ENCODE data around the gene CHRNE.

CHRNE gene

GRCh38 chr17:4939546-4939795 is 36.6 kb upstream of the CHRNE start:
- TF ChIP-seq TAF1 (IDR thresholded peaks at IDR 0.05; ENCODE audit: low read depth) = no peak
- no peak for TF ChIP-seq NFIC (IDR thresholded peaks at IDR 0.05)
- no peak for TF ChIP-seq FOXM1 (IDR thresholded peaks at IDR 0.05; ENCODE audit: borderline replicate concordance, low read depth)
- TF ChIP-seq TEAD4 (IDR thresholded peaks at IDR 0.05) = no peak
- no peak for TF ChIP-seq REST (IDR thresholded peaks at IDR 0.05; ENCODE audit: low read depth)
- no peak for TF ChIP-seq EP300 (IDR thresholded peaks at IDR 0.05; ENCODE audit: borderline replicate concordance)
- TF ChIP-seq TCF12 (IDR thresholded peaks at IDR 0.05; ENCODE audit: low read depth) = no peak
- no peak for TF ChIP-seq RAD21 (IDR thresholded peaks at IDR 0.05; ENCODE audit: low read depth)
- no peak for TF ChIP-seq CREB1 (IDR thresholded peaks at IDR 0.05; ENCODE audit: low read depth)
- no peak for TF ChIP-seq CEBPB (IDR thresholded peaks at IDR 0.05)

GRCh38 chr17:4938688-4939545 is 36.0 kb upstream of the CHRNE start:
- no peak for TF ChIP-seq USF1 (IDR thresholded peaks at IDR 0.05)

- TF ChIP-seq CEBPB (IDR thresholded peaks at IDR 0.05) (no peak), EP300 (IDR thresholded peaks at IDR 0.05; ENCODE audit: borderline replicate concordance) (no peak), MAX (IDR thresholded peaks at IDR 0.05) (no peak)
Observed at GRCh38 chr17:4938069-4938491, 35.2 kb upstream of the CHRNE start.

GRCh38 chr17:4937553-4937952 is 34.7 kb upstream of the CHRNE start:
- TF ChIP-seq EP300 (IDR thresholded peaks at IDR 0.05; ENCODE audit: borderline replicate concordance) (no peak), REST (IDR thresholded peaks at IDR 0.05; ENCODE audit: low read depth) (no peak), EGR1 (IDR thresholded peaks at IDR 0.05) (no peak)

- TF ChIP-seq FOXM1 (IDR thresholded peaks at IDR 0.05; ENCODE audit: borderline replicate concordance, low read depth) (no peak), TCF12 (IDR thresholded peaks at IDR 0.05; ENCODE audit: low read depth) (no peak), EP300 (IDR thresholded peaks at IDR 0.05; ENCODE audit: borderline replicate concordance) (no peak), MAX (IDR thresholded peaks at IDR 0.05) (no peak), USF1 (IDR thresholded peaks at IDR 0.05) (no peak), CEBPB (IDR thresholded peaks at IDR 0.05) (no peak), EGR1 (IDR thresholded peaks at IDR 0.05) (no peak), CREB1 (IDR thresholded peaks at IDR 0.05; ENCODE audit: low read depth) (no peak), ZBTB7A (IDR thresholded peaks at IDR 0.05; ENCODE audit: low read depth) (no peak), TEAD4 (IDR thresholded peaks at IDR 0.05) (no peak), RAD21 (IDR thresholded peaks at IDR 0.05; ENCODE audit: low read depth) (no peak), TAF1 (IDR thresholded peaks at IDR 0.05; ENCODE audit: low read depth) (no peak), REST (IDR thresholded peaks at IDR 0.05; ENCODE audit: low read depth) (no peak), NFIC (IDR thresholded peaks at IDR 0.05) (no peak), YY1 (IDR thresholded peaks at IDR 0.05; ENCODE audit: low read depth) (no peak)
Observed at GRCh38 chr17:4936436-4936835, 33.5 kb upstream of the CHRNE start.

All from Ishikawa (cell line).